Stimulated activated memory B cell treated with anti-CD40 and anti-IgM and Interleukin-4, amounts not matched to agents 10 μg/mL and 1 μg/mL and 100 μg/mL, for 72 hours (primary cell): Measurements from ENCODE around the gene PDE6A.

ENCODE experiments used
- ATAC-seq: fragments of 150-1000 bp; cut with Tn5 transposase; 2 replicates; pipeline ENCODE4 v1.10.0; 2021
- H3K27ac Mint-ChIP-seq: one replicate; pipeline ENCODE4 v1.8.0; 2022; ENCODE audit warnings: mild to moderate bottlenecking, mixed read lengths
- H3K27me3 Mint-ChIP-seq: one replicate; pipeline ENCODE4 v1.8.0; 2022; ENCODE audit warnings: mixed read lengths
- H3K36me3 Mint-ChIP-seq: one replicate; pipeline ENCODE4 v1.8.0; 2022; ENCODE audit warnings: mixed read lengths
- H3K4me1 Mint-ChIP-seq: one replicate; pipeline ENCODE4 v1.8.0; 2022; ENCODE audit warnings: mixed read lengths
- H3K4me3 Mint-ChIP-seq: one replicate; pipeline ENCODE4 v1.8.0; 2022; ENCODE audit warnings: mild to moderate bottlenecking, moderate library complexity, mixed read lengths
- H3K9me3 Mint-ChIP-seq: one replicate; pipeline ENCODE4 v1.8.0; 2022; ENCODE audit warnings: mixed read lengths

The PDE6A gene

DNA sequence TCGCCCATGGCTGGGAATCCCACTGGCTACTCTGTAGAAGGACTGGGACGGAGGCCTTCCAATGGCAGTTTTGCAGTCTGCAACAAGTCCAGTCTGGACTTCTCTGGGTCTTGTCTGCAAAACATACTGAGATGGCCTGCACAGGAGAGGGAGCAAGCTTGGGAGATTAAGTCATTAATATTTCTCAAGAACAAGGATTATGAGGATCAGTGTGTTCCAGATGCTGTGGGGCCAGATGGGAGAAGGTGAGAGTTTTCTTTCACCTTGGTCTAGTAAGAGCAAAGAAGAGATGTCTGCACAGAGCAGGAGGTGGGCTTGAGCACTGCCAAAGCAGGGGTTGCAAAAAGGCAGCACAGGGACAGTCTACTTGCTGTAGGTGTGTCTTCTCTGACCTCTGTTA, at the start of gene PDE6A:
TSS of gene PDE6A (minus strand) at position 128 of the 400 bp plus-strand sequence. CDS start at position 8, 120 bp downstream.
- ATAC-seq: no peak

DNA sequence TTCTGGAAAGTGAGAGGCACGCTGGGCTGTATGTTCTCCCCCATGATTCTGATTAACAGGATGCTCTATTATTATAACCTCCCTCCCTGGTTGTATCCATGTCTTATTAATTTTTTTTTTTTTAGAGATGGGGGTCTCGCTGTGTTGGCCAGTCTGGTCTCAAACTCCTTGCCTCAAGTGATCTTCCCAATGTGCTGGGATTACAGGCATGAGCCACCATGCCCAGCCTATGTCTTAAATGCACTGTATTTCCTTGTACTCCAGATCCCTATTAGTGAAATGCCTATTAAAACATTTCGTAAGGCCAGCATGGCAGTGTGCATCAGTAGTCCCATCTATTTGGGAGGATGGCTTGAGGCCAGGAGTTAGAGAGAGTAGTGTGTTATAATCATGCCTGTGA, 48.9 kb upstream of the PDE6A start:
- H3K27me3 Mint-ChIP-seq: no peaks in the 10 kb centered on the region
- no peaks in the 10 kb centered on the region for H3K9me3 Mint-ChIP-seq
- H3K27ac Mint-ChIP-seq: no peak overlapping the region
- peaks cover 10% of the 10 kb centered on the region for H3K36me3 Mint-ChIP-seq
- H3K4me3 Mint-ChIP-seq: no peak overlapping the region
- ATAC-seq: no peak
- peaks cover 13% of the 10 kb centered on the region for H3K4me1 Mint-ChIP-seq

More for the DNA sequence above, at the start of gene PDE6A:
- Mint-ChIP-seq H3K27ac (no peak within 1 kb of the TSS), H3K9me3 (no peaks in the 10 kb centered on the region), H3K4me1 (no peaks in the 10 kb centered on the region), H3K4me3 (no peak within 1 kb of the TSS), H3K27me3 (peaks cover 26% of the 10 kb centered on the region), H3K36me3 (no peaks in the 10 kb centered on the region)

DNA sequence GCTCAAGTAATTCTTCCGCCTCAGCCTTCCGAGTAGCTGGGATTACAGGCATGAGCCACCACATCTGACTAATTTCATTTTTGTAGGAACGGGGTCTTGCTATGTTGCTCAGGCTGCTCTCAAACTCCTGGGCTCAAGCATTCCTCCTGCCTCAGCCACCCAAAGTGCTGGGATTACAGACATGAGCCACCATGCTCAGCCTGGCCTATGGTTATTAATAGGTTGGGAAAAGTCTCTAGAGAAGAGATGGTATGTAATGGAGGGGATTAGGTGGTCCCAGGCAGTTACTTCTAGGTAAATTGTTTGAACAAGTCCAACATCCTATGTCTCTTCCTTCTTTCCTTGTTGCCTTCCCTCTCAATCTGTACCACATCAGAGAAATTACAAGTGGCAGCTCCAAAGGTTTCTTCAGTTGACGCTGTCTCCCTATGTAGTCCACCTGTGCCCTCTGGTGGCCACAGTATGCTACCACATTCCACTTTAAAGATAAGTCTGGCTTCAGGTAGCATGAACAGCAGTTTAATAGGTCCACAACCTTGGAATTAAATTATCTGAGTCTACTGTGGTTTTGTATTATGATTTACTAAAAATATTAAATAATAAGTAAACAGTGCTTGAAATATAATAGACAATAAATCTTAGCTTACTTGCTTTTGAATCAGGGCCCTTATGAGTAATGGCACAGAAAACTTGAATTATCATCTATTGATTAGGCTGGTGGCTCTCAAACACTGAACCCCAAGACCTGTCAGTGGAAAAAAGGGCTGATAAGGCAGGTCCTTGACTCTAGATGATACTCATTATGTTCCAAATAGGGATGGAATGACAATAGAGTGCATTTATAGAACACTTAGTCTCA, 46.2 kb upstream of the PDE6A start:
- Mint-ChIP-seq H3K36me3 (peaks cover 3% of the 10 kb centered on the region), H3K4me1 (peaks cover 12% of the 10 kb centered on the region), H3K9me3 (no peaks in the 10 kb centered on the region), H3K27me3 (no peaks in the 10 kb centered on the region), H3K27ac (no peak overlapping the region), H3K4me3 (no peak overlapping the region)
- ATAC-seq: peak; percentile 68

GRCh38 chr5:149988126-149988525, 43.5 kb upstream of the PDE6A start:
- no peaks in the 10 kb centered on the region for H3K27me3 Mint-ChIP-seq
- ATAC-seq: no peak
- no peaks in the 10 kb centered on the region for H3K9me3 Mint-ChIP-seq
- H3K4me3 Mint-ChIP-seq: no peak overlapping the region
- H3K4me1 Mint-ChIP-seq: peaks cover 12% of the 10 kb centered on the region
- H3K36me3 Mint-ChIP-seq: no peaks in the 10 kb centered on the region
- H3K27ac Mint-ChIP-seq: no peak overlapping the region

GRCh38 chr5:149982505-149982904, 37.9 kb upstream of the PDE6A start:
- ATAC-seq: no peak
- H3K27ac Mint-ChIP-seq: no peak overlapping the region
- H3K4me3 Mint-ChIP-seq: no peak overlapping the region
- no peaks in the 10 kb centered on the region for H3K27me3 Mint-ChIP-seq
- H3K36me3 Mint-ChIP-seq: peaks cover 30% of the 10 kb centered on the region
- H3K9me3 Mint-ChIP-seq: no peaks in the 10 kb centered on the region
- H3K4me1 Mint-ChIP-seq: no peaks in the 10 kb centered on the region

DNA sequence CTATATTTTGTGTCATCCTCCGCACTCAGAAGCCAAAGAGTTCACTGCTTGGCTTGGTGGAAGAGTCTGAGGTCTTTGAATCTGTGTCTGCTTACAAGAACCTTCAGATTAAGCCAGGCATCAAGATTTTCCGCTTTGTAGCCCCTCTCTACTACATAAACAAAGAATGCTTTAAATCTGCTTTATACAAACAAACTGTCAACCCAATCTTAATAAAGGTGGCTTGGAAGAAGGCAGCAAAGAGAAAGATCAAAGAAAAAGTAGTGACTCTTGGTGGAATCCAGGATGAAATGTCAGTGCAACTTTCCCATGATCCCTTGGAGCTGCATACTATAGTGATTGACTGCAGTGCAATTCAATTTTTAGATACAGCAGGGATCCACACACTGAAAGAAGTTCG, 36.6 kb upstream of the PDE6A start:
- ATAC-seq: no peak
- H3K27ac Mint-ChIP-seq: no peak overlapping the region

GRCh38 chr5:149979896-149980295, 35.3 kb upstream of the PDE6A start:
- Mint-ChIP-seq H3K4me3 (no peak overlapping the region), H3K27me3 (no peaks in the 10 kb centered on the region), H3K36me3 (peaks cover 47% of the 10 kb centered on the region), H3K4me1 (no peaks in the 10 kb centered on the region), H3K27ac (no peak overlapping the region), H3K9me3 (no peaks in the 10 kb centered on the region)
- no peak for ATAC-seq

More for the DNA sequence above, 36.6 kb upstream of the PDE6A start:
- no peaks in the 10 kb centered on the region for H3K27me3 Mint-ChIP-seq
- H3K4me1 Mint-ChIP-seq: no peaks in the 10 kb centered on the region
- H3K9me3 Mint-ChIP-seq: no peaks in the 10 kb centered on the region
- no peak overlapping the region for H3K4me3 Mint-ChIP-seq
- peaks cover 43% of the 10 kb centered on the region for H3K36me3 Mint-ChIP-seq

DNA sequence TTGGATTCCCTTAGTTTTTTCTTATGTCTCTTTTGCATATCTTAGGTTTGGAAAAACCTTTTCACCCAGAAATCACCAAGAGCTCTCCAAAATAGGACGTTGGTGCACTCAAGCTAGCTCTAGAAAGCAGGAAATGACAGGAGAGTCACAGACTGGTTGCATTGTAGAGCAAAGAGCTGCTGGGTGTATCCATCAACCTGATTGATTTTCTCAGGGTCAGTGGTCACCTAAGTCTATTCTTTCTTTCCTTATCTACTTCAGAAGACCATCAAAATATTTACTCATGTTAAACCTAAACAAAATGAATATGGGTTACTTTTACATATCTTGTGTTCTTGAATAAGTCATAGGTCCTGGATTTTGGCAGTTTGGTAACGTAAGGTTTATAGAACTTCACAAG, 30.8 kb upstream of the PDE6A start:
- Mint-ChIP-seq H3K4me1 (peaks cover 5% of the 10 kb centered on the region), H3K27ac (no peak overlapping the region), H3K36me3 (peaks cover 50% of the 10 kb centered on the region), H3K27me3 (no peaks in the 10 kb centered on the region), H3K4me3 (no peak overlapping the region), H3K9me3 (no peaks in the 10 kb centered on the region)
- ATAC-seq: no peak

GRCh38 chr5:149969181-149969930, 24.8 kb upstream of the PDE6A start:
- Mint-ChIP-seq H3K27ac (no peak overlapping the region), H3K9me3 (no peaks in the 10 kb centered on the region), H3K27me3 (no peaks in the 10 kb centered on the region), H3K4me3 (no peak overlapping the region), H3K4me1 (peaks cover 5% of the 10 kb centered on the region), H3K36me3 (peaks cover 16% of the 10 kb centered on the region)
- no peak for ATAC-seq

GRCh38 chr5:149966946-149967345, 22.4 kb upstream of the PDE6A start:
- no peak for ATAC-seq
- Mint-ChIP-seq H3K36me3 (peaks cover 7% of the 10 kb centered on the region), H3K27me3 (no peaks in the 10 kb centered on the region), H3K27ac (no peak overlapping the region), H3K4me3 (no peak overlapping the region), H3K9me3 (no peaks in the 10 kb centered on the region), H3K4me1 (no peaks in the 10 kb centered on the region)

- H3K9me3 Mint-ChIP-seq: no peaks in the 10 kb centered on the region
- peaks cover 25% of the 10 kb centered on the region for H3K4me1 Mint-ChIP-seq
- ATAC-seq: no peak
- H3K4me3 Mint-ChIP-seq: no peak overlapping the region
- H3K27me3 Mint-ChIP-seq: no peaks in the 10 kb centered on the region
- H3K36me3 Mint-ChIP-seq: no peaks in the 10 kb centered on the region
- H3K27ac Mint-ChIP-seq: no peak overlapping the region
These were observed 19.1 kb upstream of the PDE6A start for GRCh38 chr5:149963729-149964128.

GRCh38 chr5:149962601-149963300, 18.2 kb upstream of the PDE6A start:
- no peak overlapping the region for H3K4me3 Mint-ChIP-seq
- peaks cover 25% of the 10 kb centered on the region for H3K4me1 Mint-ChIP-seq
- H3K27me3 Mint-ChIP-seq: no peaks in the 10 kb centered on the region
- H3K36me3 Mint-ChIP-seq: no peaks in the 10 kb centered on the region
- no peaks in the 10 kb centered on the region for H3K9me3 Mint-ChIP-seq
- no peak overlapping the region for H3K27ac Mint-ChIP-seq
- ATAC-seq: no peak

GRCh38 chr5:149961957-149962409, 17.4 kb upstream of the PDE6A start:
- no peak overlapping the region for H3K27ac Mint-ChIP-seq
- peaks cover 25% of the 10 kb centered on the region for H3K4me1 Mint-ChIP-seq
- no peak overlapping the region for H3K4me3 Mint-ChIP-seq
- H3K36me3 Mint-ChIP-seq: no peaks in the 10 kb centered on the region
- H3K27me3 Mint-ChIP-seq: no peaks in the 10 kb centered on the region
- H3K9me3 Mint-ChIP-seq: no peaks in the 10 kb centered on the region
- no peak for ATAC-seq

DNA sequence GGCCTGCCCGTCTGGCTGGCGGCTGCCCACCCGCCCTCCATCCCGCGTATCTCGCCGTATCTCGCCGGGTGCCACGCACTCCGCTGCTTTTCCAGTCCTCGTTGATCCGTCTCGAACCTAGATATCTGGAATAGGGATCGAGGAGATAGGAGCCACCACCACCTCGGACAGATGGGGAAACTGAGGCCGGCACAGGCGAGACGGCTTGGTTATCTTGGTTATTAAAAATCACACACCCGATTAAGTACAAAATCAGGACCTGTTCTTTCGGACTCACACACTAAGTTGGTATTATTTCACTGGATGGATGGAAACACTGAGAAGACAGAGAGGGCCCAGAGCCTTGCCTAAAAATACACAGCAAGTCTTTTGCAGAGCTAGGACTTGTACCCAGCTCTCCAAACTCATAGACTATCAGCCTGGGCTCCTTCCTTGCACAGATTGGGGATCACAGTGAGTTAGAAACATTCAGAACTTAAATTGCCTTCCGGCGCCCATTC, 16.6 kb upstream of the PDE6A start:
- Mint-ChIP-seq H3K9me3 (no peaks in the 10 kb centered on the region), H3K27ac (peak overlapping the region; percentile 95), H3K4me3 (peak overlapping the region; percentile 80), H3K4me1 (peaks cover 25% of the 10 kb centered on the region), H3K36me3 (no peaks in the 10 kb centered on the region), H3K27me3 (no peaks in the 10 kb centered on the region)
- ATAC-seq: no peak
